Left ventricle myocardium inferior (tissue), 1 donor: ENCODE measurements around the gene MVB12B. TPM values are rescaled to one million over a fixed set of nuclear protein-coding genes. Genes with fewer than 3 reads are reported as not detected.

Source experiments
- DNase-seq: peaks from one replicate; pipeline ENCODE4 v3.0.0-alpha.2; 2020
- H3K27ac ChIP-seq: fragments of 200-600 bp; replicated peaks from 2 replicates; pipeline ENCODE4 v1.8.0; 2021
- H3K27me3 ChIP-seq: fragments of 200-600 bp; 2 replicates; pipeline ENCODE4 v1.8.0; 2021; ENCODE audit warnings: low read depth
- H3K36me3 ChIP-seq: fragments of 200-600 bp; 2 replicates; pipeline ENCODE4 v1.8.0; 2021
- H3K4me1 ChIP-seq: fragments of 200-600 bp; 2 replicates; pipeline ENCODE4 v1.8.0; 2021
- H3K4me3 ChIP-seq: fragments of 200-600 bp; 2 replicates; pipeline ENCODE4 v1.8.0; 2021; ENCODE audit warnings: mild to moderate bottlenecking, moderate library complexity
- H3K9me3 ChIP-seq: fragments of 200-600 bp; replicated peaks from 2 replicates; pipeline ENCODE4 v1.8.0; 2021
- CTCF ChIP-seq: fragments of 200-600 bp; IDR thresholded peaks from 2 replicates; pipeline ENCODE4 v1.8.0; 2021; ENCODE audit warnings: antibody characterized with exemption, mild to moderate bottlenecking, borderline replicate concordance
- intact Hi-C: fragments of 100-400 bp; cut with micrococcal nuclease; formaldehyde crosslinking; loops from one replicate; pipeline ENCODE4 v1.11.0; 2022
- total RNA-seq: library from RNA; stranded (reverse); fragmentation: NEBNext Ultra II Directional; extraction: Animal tissue kit (Norgen Biotek cat#: 25700); gene quantifications from one replicate; pipeline ENCODE4 v1.2.1, GENCODE V29; 2021
- donor health status: DM: no; HTN: yes; CAD: no; lungs with severe emphysema.

The MVB12B gene
- total RNA-seq, 1 donor from 2014 or later = 11.2 TPM

GRCh38 chr9:126503333-126504085 is 176.9 kb downstream of the MVB12B start:
- intact Hi-C loops = loop anchor here (5.0 kb wide), 1 partner anchor 54 kb away; no protein-coding TSS in a partner anchor
- DNase-seq = no peak
- Histone ChIP-seq H3K9me3 (no peaks in the 10 kb centered on the region), H3K4me1 (peaks cover 30% of the 10 kb centered on the region), H3K27ac (no peak overlapping the region), H3K27me3 (peaks cover 8% of the 10 kb centered on the region), H3K36me3 (peaks cover 17% of the 10 kb centered on the region), H3K4me3 (no peak overlapping the region)
- no peak for TF ChIP-seq CTCF

GRCh38 chr9:126504086-126504976 is 177.7 kb downstream of the MVB12B start:
- no peak overlapping the region for H3K4me3 ChIP-seq
- peaks cover 21% of the 10 kb centered on the region for H3K4me1 ChIP-seq
- no peak for TF ChIP-seq CTCF
- H3K27ac ChIP-seq = no peak overlapping the region
- peaks cover 9% of the 10 kb centered on the region for H3K27me3 ChIP-seq
- intact Hi-C loops = loop anchor here (5.0 kb wide), 1 partner anchor 53 kb away; no protein-coding TSS in a partner anchor
- no peaks in the 10 kb centered on the region for H3K9me3 ChIP-seq
- DNase-seq = no peak
- peaks cover 17% of the 10 kb centered on the region for H3K36me3 ChIP-seq

- no peaks in the 10 kb centered on the region for H3K9me3 ChIP-seq
- intact Hi-C loops = loop anchor here (5.0 kb wide), 1 partner anchor 52 kb away; no protein-coding TSS in a partner anchor
- H3K4me3 ChIP-seq = no peak overlapping the region
- H3K36me3 ChIP-seq = peaks cover 17% of the 10 kb centered on the region
- peaks cover 12% of the 10 kb centered on the region for H3K27me3 ChIP-seq
- H3K4me1 ChIP-seq = peaks cover 14% of the 10 kb centered on the region
- DNase-seq = no peak
- no peak overlapping the region for H3K27ac ChIP-seq
- TF ChIP-seq CTCF = no peak
Observed at GRCh38 chr9:126504977-126505455, 178.4 kb downstream of the MVB12B start.

- Histone ChIP-seq H3K27me3 (peaks cover 14% of the 10 kb centered on the region), H3K4me1 (peaks cover 6% of the 10 kb centered on the region), H3K36me3 (peaks cover 17% of the 10 kb centered on the region), H3K9me3 (no peaks in the 10 kb centered on the region), H3K4me3 (no peak overlapping the region), H3K27ac (no peak overlapping the region)
- no peak for DNase-seq
- intact Hi-C loops = no loop called here
- no peak for TF ChIP-seq CTCF
Observed at GRCh38 chr9:126505697-126506346, 179.2 kb downstream of the MVB12B start.
